OCI-LY3 (cell line): ENCODE results near the gene MFSD2A.

Experiments
- CTCF ChIP-seq: fragments of 200-600, 300-600 bp; sonication (generic); IDR thresholded peaks from 2 replicates; pipeline ENCODE4 v1.5.1; 2014; ENCODE audit warnings: antibody characterized with exemption, low read length, low read depth
- EZH2phosphoT487 ChIP-seq: fragments of 200-600 bp; shearing (Covaris generic); IDR thresholded peaks from 2 replicates; pipeline ENCODE4 v1.6.1; 2018; ENCODE audit warnings: antibody characterized with exemption, mixed run types, low read depth

DNA sequence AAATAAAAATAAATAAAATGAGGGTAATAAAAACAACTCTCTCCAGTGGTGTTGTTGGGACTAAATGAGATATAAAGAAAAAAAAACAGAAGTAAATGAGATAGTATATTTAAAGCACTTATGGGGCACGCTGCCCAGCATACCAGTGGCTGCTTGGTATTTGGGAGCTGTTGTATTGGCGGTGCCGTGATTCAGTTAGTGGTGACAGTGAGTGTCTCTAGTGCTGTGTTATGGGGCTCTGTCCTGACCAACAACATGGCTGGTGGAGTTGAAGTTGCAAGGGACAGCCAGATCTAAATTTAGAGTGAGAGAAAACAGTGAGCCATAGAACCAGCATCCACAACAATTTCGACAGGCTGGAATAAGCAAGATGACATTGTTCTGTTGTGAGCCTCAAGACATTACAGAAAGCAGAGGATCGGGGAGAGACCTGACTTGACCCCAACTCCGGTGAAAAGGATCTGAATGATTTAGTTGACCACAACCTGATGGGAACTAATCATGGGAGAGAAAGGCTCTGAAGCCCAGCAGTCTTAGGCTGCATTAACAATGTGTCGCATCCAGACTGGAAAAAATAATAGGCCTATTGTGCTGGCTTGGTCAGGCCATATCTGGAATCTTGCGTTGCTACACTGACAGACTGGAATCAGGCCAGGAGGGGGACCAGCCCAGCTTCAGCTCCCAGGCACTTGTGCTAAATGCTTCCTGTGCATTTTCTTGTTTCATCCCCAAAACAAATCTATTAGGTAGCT is 2.4 kb upstream of the MFSD2A start:
- no peak for TF ChIP-seq CTCF
- no peak for TF ChIP-seq EZH2phosphoT487
